ENCODE measurements around the gene PTS. TPM values are rescaled to one million over a fixed set of nuclear protein-coding genes. Genes with fewer than 3 reads are reported as not detected.

Gene PTS
- polyA plus RNA-seq, 3 donors, result 11.8 to 25.0 (median 14.0) TPM

GRCh38 chr11:112280268-112281126 is 54.3 kb downstream of the PTS start:
- Histone ChIP-seq H3K4me3 (replicated peaks in 1 of 3; ENCODE audit: low read depth in 2 of 3, low read length in 3 of 3) (peak overlapping the region; percentile 44 to 85 (median 49)), H3K27me3 (ENCODE audit: control insufficient read depth in 2 of 2, insufficient read depth in 2 of 2, low read length in 2 of 2) (no peaks in the 10 kb centered on the region), H4K20me1 (ENCODE audit: insufficient read depth, low read length) (no peaks in the 10 kb centered on the region), H3K4me2 (replicated peaks; ENCODE audit: extremely low read depth, low read length, poor library complexity, severe bottlenecking) (peak overlapping the region; percentile 97), H3K9me3 (replicated peaks in 1 of 2; ENCODE audit: control insufficient read depth in 1 of 2, insufficient read depth in 1 of 2, low read length in 2 of 2) (no peaks in the 10 kb centered on the region), H3K4me1 (ENCODE audit: control insufficient read depth in 1 of 2, insufficient read depth in 2 of 2, low read length in 2 of 2) (peaks cover 13 to 21% of the 10 kb centered on the region in 2 donors), H3K79me2 (ENCODE audit: insufficient read depth, low read length) (no peaks in the 10 kb centered on the region), H3K27ac (ENCODE audit: low read depth in 1 of 2, low read length in 2 of 2) (peak overlapping the region in 1 of 2 donors; percentile 33), H3K36me3 (replicated peaks in 1 of 2; ENCODE audit: control insufficient read depth in 1 of 2, insufficient read depth in 2 of 2, low read length in 2 of 2) (no peaks in the 10 kb centered on the region), H2AFZ (ENCODE audit: insufficient read depth, low read depth, low read length, poor library complexity, severe bottlenecking) (peak overlapping the region; percentile 94), H3K9ac (ENCODE audit: insufficient read depth, low read length, poor library complexity, severe bottlenecking) (no peak overlapping the region)
- peak; percentile 65 for TF ChIP-seq CTCF (IDR thresholded peaks at IDR 0.05)
- intact Hi-C loops (cut with micrococcal nuclease), result loop anchor here (1.0 to 10.0 kb wide), 5 partner anchors 61 to 1004 kb away; partner anchors contain the start of genes SDHD (in 1 of the 2) and TIMM8B (in 1 of the 2)
- Mint-ChIP-seq H3K4me1 (peaks cover 33% of the 10 kb centered on the region), H3K4me3 (peak overlapping the region; percentile 87 to 95), H3K27me3 (ENCODE audit: low read depth in 3 of 3) (peaks cover 0 to 4% (median 2%) of the 10 kb centered on the region in 3 donors), H3K27ac (peak overlapping the region in 4 of 7 donors; percentile 57 to 79 (median 70)), H3K36me3 (no peaks in the 10 kb centered on the region), H3K9me3 (peaks cover 0 to 2% (median 0%) of the 10 kb centered on the region in 7 donors)
- WGBS (ENCODE audit: insufficient coverage), result 0% methylated on average over 11 of the region's 18 CpGs
- peak; percentile 69 to 82 (median 76) for DNase-seq

GRCh38 chr11:112281726-112282125 is 55.5 kb downstream of the PTS start:
- peak overlapping the region; percentile 10 for H2AFZ ChIP-seq (ENCODE audit: insufficient read depth, low read depth, low read length, poor library complexity, severe bottlenecking)
- peak overlapping the region; percentile 12 for H3K4me2 ChIP-seq (replicated peaks; ENCODE audit: extremely low read depth, low read length, poor library complexity, severe bottlenecking)
- peaks cover 0 to 4% (median 0%) of the 10 kb centered on the region in 3 donors for H3K27me3 Mint-ChIP-seq (ENCODE audit: low read depth in 3 of 3)
- no peak overlapping the region for H3K4me3 ChIP-seq (replicated peaks in 1 of 3; ENCODE audit: low read depth in 2 of 3, low read length in 3 of 3)
- H3K27ac Mint-ChIP-seq, result peak overlapping the region in 3 of 7 donors; percentile 50 to 74 (median 52)
- no peak overlapping the region for H3K9ac ChIP-seq (ENCODE audit: insufficient read depth, low read length, poor library complexity, severe bottlenecking)
- peaks cover 0 to 2% (median 0%) of the 10 kb centered on the region in 7 donors for H3K9me3 Mint-ChIP-seq
- H3K36me3 ChIP-seq (replicated peaks in 1 of 2; ENCODE audit: control insufficient read depth in 1 of 2, insufficient read depth in 2 of 2, low read length in 2 of 2), result no peaks in the 10 kb centered on the region
- H3K27me3 ChIP-seq (ENCODE audit: control insufficient read depth in 2 of 2, insufficient read depth in 2 of 2, low read length in 2 of 2), result no peaks in the 10 kb centered on the region
- no peak for TF ChIP-seq CTCF (IDR thresholded peaks at IDR 0.05)
- peak overlapping the region; percentile 9 to 61 for H3K4me3 Mint-ChIP-seq
- H3K4me1 Mint-ChIP-seq, result peaks cover 38% of the 10 kb centered on the region
- peaks cover 13 to 21% of the 10 kb centered on the region in 2 donors for H3K4me1 ChIP-seq (ENCODE audit: control insufficient read depth in 1 of 2, insufficient read depth in 2 of 2, low read length in 2 of 2)
- no peaks in the 10 kb centered on the region for H4K20me1 ChIP-seq (ENCODE audit: insufficient read depth, low read length)
- intact Hi-C loops (cut with micrococcal nuclease), result loop anchor here (2.0 to 10.0 kb wide), 4 partner anchors 63 to 1003 kb away; partner anchors contain the start of genes SDHD (in 1 of the 2) and TIMM8B (in 1 of the 2)
- H3K9me3 ChIP-seq (replicated peaks in 1 of 2; ENCODE audit: control insufficient read depth in 1 of 2, insufficient read depth in 1 of 2, low read length in 2 of 2), result no peaks in the 10 kb centered on the region
- no peak overlapping the region for H3K27ac ChIP-seq (ENCODE audit: low read depth in 1 of 2, low read length in 2 of 2)
- H3K36me3 Mint-ChIP-seq, result no peaks in the 10 kb centered on the region
- DNase-seq, result peak in 2 of 3 donors; percentile 12 to 42
- 0% methylated on average over 4 of the region's 4 CpGs for WGBS (ENCODE audit: insufficient coverage)
- no peaks in the 10 kb centered on the region for H3K79me2 ChIP-seq (ENCODE audit: insufficient read depth, low read length)

Small RNAs within 50 kb of the gene (small RNA-seq; reads per million reads assigned to genes)
- not detected for gene MRPS36P4 (ENCODE audit: insufficient read length, low read depth)

Other genes with a start within 250 kb of the PTS start
- 10 to 100 TPM in 2 of 3 donors, 1 to 10 TPM in 1; 5.8 to 14.6 (median 11.5) TPM for gene DLAT, start 201.0 kb upstream of the PTS start, polyA plus RNA-seq
- gene PIH1D2, start 152.4 kb upstream of the PTS start, polyA plus RNA-seq, result not detected
- 1 to 10 TPM; 5.3 to 9.4 (median 7.7) TPM for gene NKAPD1, start 152.1 kb upstream of the PTS start, polyA plus RNA-seq
- gene TIMM8B, start 139.7 kb upstream of the PTS start, polyA plus RNA-seq, result 100 to 1,000 TPM in 2 of 3 donors, 10 to 100 TPM in 1; 27.9 to 160 (median 143) TPM
- gene SDHD, start 139.6 kb upstream of the PTS start, polyA plus RNA-seq, result 100 to 1,000 TPM in 2 of 3 donors, 10 to 100 TPM in 1; 60.4 to 270 (median 270) TPM
- gene IL18, start 62.3 kb upstream of the PTS start, polyA plus RNA-seq, result 10 to 100 TPM; 11.7 to 16.2 (median 16.1) TPM
- under 1 TPM in 1 of 3 donors, not detected in 2; 0.43 TPM for gene TEX12, start 59.1 kb upstream of the PTS start, polyA plus RNA-seq
- gene BCO2, start 50.9 kb upstream of the PTS start, polyA plus RNA-seq, result 1 to 10 TPM in 1 of 3 donors, under 1 TPM in 1, not detected in 1; 0.20 to 1.9 TPM
- not detected for gene PLET1, start 34.4 kb downstream of the PTS start, polyA plus RNA-seq

Data from CD14-positive monocyte (primary cell).